ENCODE results near the gene ISG15. TPM values are rescaled to one million over a fixed set of nuclear protein-coding genes. Genes with fewer than 3 reads are reported as not detected.

Gene ISG15
- total RNA-seq, 1 donor from 2014 or later, result 210 TPM

DNA sequence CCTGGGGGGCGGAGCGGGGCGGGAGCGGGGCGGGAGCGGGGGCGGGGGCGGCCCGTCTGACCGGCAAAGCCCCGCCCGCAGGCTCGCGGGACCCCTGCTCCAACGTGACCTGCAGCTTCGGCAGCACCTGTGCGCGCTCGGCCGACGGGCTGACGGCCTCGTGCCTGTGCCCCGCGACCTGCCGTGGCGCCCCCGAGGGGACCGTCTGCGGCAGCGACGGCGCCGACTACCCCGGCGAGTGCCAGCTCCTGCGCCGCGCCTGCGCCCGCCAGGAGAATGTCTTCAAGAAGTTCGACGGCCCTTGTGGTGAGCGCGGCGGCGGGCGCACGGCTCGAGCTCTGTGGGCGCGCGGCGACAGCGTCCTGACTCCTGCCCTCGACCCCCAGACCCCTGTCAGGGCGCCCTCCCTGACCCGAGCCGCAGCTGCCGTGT is 27.8 kb downstream of the ISG15 start:
- intact Hi-C loops (cut with micrococcal nuclease), result loop anchor here (2.0 kb wide), 1 partner anchor 28 kb away; no protein-coding TSS in a partner anchor

DNA sequence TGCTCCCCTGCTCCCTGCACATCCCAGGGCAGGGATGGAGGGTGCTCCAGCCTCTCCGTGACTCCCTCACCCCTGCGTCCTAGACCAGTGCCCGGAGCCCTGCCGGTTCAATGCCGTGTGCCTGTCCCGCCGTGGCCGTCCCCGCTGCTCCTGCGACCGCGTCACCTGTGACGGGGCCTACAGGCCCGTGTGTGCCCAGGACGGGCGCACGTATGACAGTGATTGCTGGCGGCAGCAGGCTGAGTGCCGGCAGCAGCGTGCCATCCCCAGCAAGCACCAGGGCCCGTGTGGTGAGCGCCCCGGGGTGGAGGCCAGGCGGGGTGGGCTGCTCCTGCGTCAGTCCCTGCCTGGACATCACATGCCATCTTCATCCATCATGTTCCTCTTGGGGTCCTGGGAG is 28.6 kb downstream of the ISG15 start:
- intact Hi-C loops (cut with micrococcal nuclease), result loop anchor here (2.0 kb wide), 1 partner anchor 27 kb away; no protein-coding TSS in a partner anchor

GRCh38 chr1:1042835-1043234 is 29.5 kb downstream of the ISG15 start:
- intact Hi-C loops (cut with micrococcal nuclease), result no loop called here

- intact Hi-C loops (cut with micrococcal nuclease), result no loop called here
Observed at GRCh38 chr1:1043411-1043810, 30.1 kb downstream of the ISG15 start.

- intact Hi-C loops (cut with micrococcal nuclease), result no loop called here
Observed at GRCh38 chr1:1043921-1044320, 30.6 kb downstream of the ISG15 start.

- intact Hi-C loops (cut with micrococcal nuclease), result no loop called here
Observed at GRCh38 chr1:1044455-1045078, 31.3 kb downstream of the ISG15 start.

GRCh38 chr1:1045129-1045528 is 31.8 kb downstream of the ISG15 start:
- intact Hi-C loops (cut with micrococcal nuclease), result no loop called here

- intact Hi-C loops (cut with micrococcal nuclease), result no loop called here
Observed at GRCh38 chr1:1046243-1046642, 32.9 kb downstream of the ISG15 start.

GRCh38 chr1:1046767-1047166 is 33.5 kb downstream of the ISG15 start:
- intact Hi-C loops (cut with micrococcal nuclease), result no loop called here

GRCh38 chr1:1047407-1047806 is 34.1 kb downstream of the ISG15 start:
- intact Hi-C loops (cut with micrococcal nuclease), result no loop called here

- intact Hi-C loops (cut with micrococcal nuclease), result no loop called here
Observed at GRCh38 chr1:1047963-1048362, 34.7 kb downstream of the ISG15 start.

DNA sequence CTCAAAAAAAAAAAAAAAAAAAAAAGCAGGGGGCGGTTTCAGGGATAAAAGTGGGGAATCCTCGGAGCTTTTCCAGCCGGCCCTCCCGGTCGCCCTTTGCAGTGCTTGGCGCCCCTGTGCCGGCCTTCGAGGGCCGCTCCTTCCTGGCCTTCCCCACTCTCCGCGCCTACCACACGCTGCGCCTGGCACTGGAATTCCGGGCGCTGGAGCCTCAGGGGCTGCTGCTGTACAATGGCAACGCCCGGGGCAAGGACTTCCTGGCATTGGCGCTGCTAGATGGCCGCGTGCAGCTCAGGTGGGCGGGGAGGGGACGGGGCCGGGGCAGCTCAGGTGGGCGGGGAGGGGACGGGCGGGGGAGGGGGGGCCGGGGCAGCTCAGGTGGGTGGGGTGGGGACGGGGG is 35.5 kb downstream of the ISG15 start:
- intact Hi-C loops (cut with micrococcal nuclease), result no loop called here

DNA sequence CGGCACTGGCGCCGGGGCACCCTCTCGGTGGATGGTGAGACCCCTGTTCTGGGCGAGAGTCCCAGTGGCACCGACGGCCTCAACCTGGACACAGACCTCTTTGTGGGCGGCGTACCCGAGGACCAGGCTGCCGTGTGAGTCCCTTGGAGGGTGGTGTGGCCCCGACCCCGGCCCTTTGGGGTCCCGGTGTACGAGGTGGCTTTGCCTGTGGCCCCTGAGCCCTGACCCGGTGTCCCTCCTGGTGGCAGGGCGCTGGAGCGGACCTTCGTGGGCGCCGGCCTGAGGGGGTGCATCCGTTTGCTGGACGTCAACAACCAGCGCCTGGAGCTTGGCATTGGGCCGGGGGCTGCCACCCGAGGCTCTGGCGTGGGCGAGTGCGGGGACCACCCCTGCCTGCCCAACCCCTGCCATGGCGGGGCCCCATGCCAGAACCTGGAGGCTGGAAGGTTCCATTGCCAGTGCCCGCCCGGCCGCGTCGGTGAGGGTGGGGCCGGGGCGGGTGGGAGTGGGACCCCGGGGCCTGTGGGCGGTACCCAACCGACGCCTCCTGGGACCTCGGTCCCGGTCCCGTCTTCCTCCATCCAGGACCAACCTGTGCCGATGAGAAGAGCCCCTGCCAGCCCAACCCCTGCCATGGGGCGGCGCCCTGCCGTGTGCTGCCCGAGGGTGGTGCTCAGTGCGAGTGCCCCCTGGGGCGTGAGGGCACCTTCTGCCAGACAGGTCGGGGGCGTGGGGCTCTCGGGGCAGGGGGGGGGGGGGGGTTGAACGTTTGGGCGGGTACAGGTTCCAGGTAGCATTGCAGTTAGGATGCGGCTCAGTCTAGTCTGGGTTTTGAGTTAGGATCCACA is 36.2 kb downstream of the ISG15 start:
- intact Hi-C loops (cut with micrococcal nuclease), result no loop called here

DNA sequence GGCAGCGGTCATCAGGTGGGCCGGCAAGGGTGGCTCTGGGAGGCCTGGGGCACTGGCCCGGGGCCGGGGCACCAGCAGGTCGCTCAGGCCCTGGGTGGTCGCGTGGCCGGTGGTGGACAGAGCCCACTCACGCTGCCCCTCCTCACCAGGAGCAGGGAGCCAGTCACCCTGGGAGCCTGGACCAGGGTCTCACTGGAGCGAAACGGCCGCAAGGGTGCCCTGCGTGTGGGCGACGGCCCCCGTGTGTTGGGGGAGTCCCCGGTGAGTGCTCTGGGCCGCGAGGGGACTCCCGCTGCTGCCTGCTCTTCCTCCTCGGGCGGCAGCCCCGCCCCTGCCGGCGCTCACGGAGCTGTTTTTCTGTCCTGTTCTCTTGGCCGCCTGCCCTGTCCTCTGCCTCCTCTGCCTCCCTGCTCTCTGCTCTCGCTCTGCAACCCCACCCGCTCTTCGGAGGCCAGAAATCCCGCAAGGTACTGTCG is 37.3 kb downstream of the ISG15 start:
- intact Hi-C loops (cut with micrococcal nuclease), result no loop called here

DNA sequence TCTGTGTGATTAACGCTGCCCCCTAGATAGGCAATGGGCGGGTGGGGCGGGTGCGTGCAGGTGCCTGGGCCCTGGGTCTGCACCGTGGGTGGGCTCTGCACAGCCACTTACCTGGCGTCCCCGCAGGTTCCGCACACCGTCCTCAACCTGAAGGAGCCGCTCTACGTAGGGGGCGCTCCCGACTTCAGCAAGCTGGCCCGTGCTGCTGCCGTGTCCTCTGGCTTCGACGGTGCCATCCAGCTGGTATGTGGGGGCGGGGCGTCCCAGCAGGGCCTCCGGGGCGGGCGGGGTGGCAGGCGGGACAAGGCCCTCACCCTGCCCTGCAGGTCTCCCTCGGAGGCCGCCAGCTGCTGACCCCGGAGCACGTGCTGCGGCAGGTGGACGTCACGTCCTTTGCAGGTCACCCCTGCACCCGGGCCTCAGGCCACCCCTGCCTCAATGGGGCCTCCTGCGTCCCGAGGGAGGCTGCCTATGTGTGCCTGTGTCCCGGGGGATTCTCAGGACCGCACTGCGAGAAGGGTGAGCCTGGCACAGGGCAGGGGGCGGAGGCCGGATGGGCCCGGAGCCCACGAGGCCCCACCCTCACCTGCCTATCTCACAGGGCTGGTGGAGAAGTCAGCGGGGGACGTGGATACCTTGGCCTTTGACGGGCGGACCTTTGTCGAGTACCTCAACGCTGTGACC is 38.0 kb downstream of the ISG15 start:
- intact Hi-C loops (cut with micrococcal nuclease), result no loop called here

GRCh38 chr1:1052003-1052840 is 38.9 kb downstream of the ISG15 start:
- intact Hi-C loops (cut with micrococcal nuclease), result no loop called here

GRCh38 chr1:1053022-1053421 is 39.7 kb downstream of the ISG15 start:
- intact Hi-C loops (cut with micrococcal nuclease), result no loop called here

- intact Hi-C loops (cut with micrococcal nuclease), result no loop called here
Observed at GRCh38 chr1:1053682-1054081, 40.4 kb downstream of the ISG15 start.

DNA sequence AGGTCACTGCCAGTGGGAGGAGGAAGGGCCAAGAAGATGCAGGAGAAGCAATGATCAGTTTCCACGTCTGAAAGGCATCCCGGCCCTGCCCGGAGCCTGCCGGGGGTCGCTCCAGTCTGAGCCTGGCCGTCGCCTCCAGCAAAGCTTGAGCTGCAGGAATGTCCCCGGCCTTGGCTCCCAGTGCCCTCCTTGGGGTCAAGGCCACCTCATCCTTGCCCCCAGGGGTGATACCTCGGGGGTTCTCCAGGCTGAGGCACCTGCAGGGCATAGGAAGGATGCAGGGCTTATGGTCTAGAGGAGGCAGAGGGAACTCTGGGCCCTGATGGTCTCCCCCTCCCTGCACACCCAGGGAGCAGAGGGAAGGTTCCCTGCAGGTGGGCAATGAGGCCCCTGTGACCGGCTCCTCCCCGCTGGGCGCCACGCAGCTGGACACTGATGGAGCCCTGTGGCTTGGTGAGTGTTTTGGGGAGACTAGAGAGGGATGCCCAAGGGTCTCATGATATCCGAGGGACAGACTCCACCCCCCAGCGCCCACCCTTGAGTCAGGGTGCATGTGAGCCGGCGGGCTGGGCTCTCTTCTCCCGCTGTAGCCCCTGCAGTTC is 40.9 kb downstream of the ISG15 start:
- intact Hi-C loops (cut with micrococcal nuclease), result no loop called here

DNA sequence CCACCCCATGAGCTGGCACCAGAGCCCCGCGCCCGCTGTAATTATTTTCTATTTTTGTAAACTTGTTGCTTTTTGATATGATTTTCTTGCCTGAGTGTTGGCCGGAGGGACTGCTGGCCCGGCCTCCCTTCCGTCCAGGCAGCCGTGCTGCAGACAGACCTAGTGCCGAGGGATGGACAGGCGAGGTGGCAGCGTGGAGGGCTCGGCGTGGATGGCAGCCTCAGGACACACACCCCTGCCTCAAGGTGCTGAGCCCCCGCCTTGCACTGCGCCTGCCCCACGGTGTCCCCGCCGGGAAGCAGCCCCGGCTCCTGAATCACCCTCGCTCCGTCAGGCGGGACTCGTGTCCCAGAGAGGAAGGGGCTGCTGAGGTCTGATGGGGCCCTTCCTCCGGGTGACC is 41.7 kb downstream of the ISG15 start:
- intact Hi-C loops (cut with micrococcal nuclease), result loop anchor here (5.0 kb wide), 1 partner anchor 252 kb away; the partner anchor contains the start of genes ACAP3 and PUSL1

Measured in T-helper 1 cell treated with Interleukin-12 subunit alpha and Interleukin-12 subunit beta and Interleukin-4 antibody, amounts not matched to agents 30 ng/mL and 1 ng/mL, for 36 hours (primary cell).